Measurements from ENCODE around the gene NUB1. TPM values are rescaled to one million over a fixed set of nuclear protein-coding genes. Genes with fewer than 3 reads are reported as not detected.

NUB1 gene
- polyA plus RNA-seq, 3 donors, result 32.0 to 39.2 (median 37.2) TPM

DNA sequence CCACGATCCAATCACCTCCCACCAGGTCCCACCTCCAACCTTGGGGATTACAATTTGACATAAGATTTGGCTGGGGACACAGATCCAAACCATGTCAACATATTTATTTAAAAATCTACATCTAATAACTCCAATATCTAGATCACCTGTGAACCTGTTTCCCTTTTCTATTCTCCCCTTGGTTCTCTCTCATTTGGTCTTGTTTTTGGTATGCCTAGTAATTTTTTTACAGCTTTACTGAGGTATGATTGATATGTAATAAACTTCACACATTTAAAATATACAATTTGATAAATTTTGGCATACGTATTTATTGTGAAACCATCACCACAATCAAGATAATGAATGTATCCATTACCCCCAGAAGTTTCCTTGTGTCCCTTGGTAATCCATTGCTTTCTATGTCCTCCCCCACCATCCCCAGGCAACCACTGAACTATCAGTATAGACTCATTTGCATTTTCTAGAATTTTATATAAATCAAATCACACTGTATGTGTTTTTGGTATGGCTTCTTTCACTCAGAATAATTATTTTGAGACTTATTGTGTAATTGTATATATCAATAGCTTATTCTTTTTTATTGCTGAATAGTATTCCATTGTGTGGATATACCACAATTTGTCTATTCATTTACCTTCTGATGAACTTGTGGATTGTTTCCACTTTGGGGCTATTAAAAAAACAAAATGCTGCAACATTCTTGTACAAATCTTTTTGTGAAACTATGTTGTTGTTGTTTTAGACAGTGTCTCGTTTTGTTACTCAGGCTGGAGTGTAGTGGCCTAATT, 45.2 kb upstream of the NUB1 start:
- Histone ChIP-seq H3K4me2 (replicated peaks; ENCODE audit: extremely low read depth, low read length, poor library complexity, severe bottlenecking) (no peak overlapping the region), H3K4me1 (ENCODE audit: control insufficient read depth in 1 of 2, insufficient read depth in 2 of 2, low read length in 2 of 2) (no peaks in the 10 kb centered on the region), H3K9me3 (replicated peaks in 1 of 2; ENCODE audit: control insufficient read depth in 1 of 2, insufficient read depth in 1 of 2, low read length in 2 of 2) (peaks cover 2 to 4% of the 10 kb centered on the region in 2 donors), H4K20me1 (ENCODE audit: insufficient read depth, low read length) (no peaks in the 10 kb centered on the region), H3K9ac (ENCODE audit: insufficient read depth, low read length, poor library complexity, severe bottlenecking) (no peak overlapping the region), H3K36me3 (replicated peaks in 1 of 2; ENCODE audit: control insufficient read depth in 1 of 2, insufficient read depth in 2 of 2, low read length in 2 of 2) (no peaks in the 10 kb centered on the region), H2AFZ (ENCODE audit: insufficient read depth, low read depth, low read length, poor library complexity, severe bottlenecking) (no peak overlapping the region), H3K4me3 (replicated peaks in 1 of 3; ENCODE audit: low read depth in 2 of 3, low read length in 3 of 3) (no peak overlapping the region), H3K27me3 (ENCODE audit: control insufficient read depth in 2 of 2, insufficient read depth in 2 of 2, low read length in 2 of 2) (peaks cover 3 to 7% of the 10 kb centered on the region in 2 donors), H3K27ac (ENCODE audit: low read depth in 1 of 2, low read length in 2 of 2) (no peak overlapping the region), H3K79me2 (ENCODE audit: insufficient read depth, low read length) (no peaks in the 10 kb centered on the region)
- TF ChIP-seq, protein P1, sequence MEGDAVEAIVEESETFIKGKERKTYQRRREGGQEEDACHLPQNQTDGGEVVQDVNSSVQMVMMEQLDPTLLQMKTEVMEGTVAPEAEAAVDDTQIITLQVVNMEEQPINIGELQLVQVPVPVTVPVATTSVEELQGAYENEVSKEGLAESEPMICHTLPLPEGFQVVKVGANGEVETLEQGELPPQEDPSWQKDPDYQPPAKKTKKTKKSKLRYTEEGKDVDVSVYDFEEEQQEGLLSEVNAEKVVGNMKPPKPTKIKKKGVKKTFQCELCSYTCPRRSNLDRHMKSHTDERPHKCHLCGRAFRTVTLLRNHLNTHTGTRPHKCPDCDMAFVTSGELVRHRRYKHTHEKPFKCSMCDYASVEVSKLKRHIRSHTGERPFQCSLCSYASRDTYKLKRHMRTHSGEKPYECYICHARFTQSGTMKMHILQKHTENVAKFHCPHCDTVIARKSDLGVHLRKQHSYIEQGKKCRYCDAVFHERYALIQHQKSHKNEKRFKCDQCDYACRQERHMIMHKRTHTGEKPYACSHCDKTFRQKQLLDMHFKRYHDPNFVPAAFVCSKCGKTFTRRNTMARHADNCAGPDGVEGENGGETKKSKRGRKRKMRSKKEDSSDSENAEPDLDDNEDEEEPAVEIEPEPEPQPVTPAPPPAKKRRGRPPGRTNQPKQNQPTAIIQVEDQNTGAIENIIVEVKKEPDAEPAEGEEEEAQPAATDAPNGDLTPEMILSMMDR (IDR thresholded peaks at IDR 0.05), result no peak
- Mint-ChIP-seq H3K36me3 (no peaks in the 10 kb centered on the region), H3K9me3 (peaks cover 4 to 14% (median 10%) of the 10 kb centered on the region in 7 donors), H3K4me3 (peak overlapping the region in 1 of 2 donors; percentile 15), H3K4me1 (peaks cover 10% of the 10 kb centered on the region), H3K27me3 (ENCODE audit: low read depth in 3 of 3) (peaks cover 12 to 30% (median 17%) of the 10 kb centered on the region in 3 donors), H3K27ac (no peak overlapping the region)
- WGBS (ENCODE audit: insufficient coverage), result no CpG with 5 or more reads among the region's 3 CpGs
- DNase-seq, result no peak
- intact Hi-C loops (cut with micrococcal nuclease), result no loop called here

DNA sequence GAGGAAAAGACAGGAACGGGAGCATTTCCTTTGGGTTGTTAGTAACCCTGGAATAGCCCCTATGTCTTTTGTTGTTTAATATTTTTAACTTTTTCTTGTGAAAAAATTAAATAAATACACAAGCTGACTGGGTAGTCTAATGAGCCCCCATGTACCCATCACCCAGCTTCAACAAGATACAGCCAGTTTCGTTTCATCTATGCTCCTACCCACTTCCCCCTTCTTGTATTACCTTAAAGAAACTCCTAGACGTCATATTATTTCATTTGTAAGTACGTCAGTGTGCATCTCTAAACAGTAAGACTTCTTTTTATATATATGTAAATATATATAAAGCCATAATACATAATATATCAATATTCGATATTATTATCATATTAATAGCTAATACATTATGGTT, 42.8 kb upstream of the NUB1 start:
- H2AFZ ChIP-seq (ENCODE audit: insufficient read depth, low read depth, low read length, poor library complexity, severe bottlenecking), result no peak overlapping the region
- DNase-seq, result peak in 1 of 3 donors; percentile 13
- Mint-ChIP-seq H3K4me3 (no peak overlapping the region), H3K27ac (peak overlapping the region in 1 of 7 donors; percentile 26), H3K9me3 (peaks cover 4 to 16% (median 10%) of the 10 kb centered on the region in 7 donors), H3K27me3 (ENCODE audit: low read depth in 3 of 3) (peaks cover 26 to 35% (median 30%) of the 10 kb centered on the region in 3 donors), H3K4me1 (peaks cover 9% of the 10 kb centered on the region), H3K36me3 (no peaks in the 10 kb centered on the region)
- no peak overlapping the region for H3K9ac ChIP-seq (ENCODE audit: insufficient read depth, low read length, poor library complexity, severe bottlenecking)
- intact Hi-C loops (cut with micrococcal nuclease), result no loop called here
- H3K9me3 ChIP-seq (replicated peaks in 1 of 2; ENCODE audit: control insufficient read depth in 1 of 2, insufficient read depth in 1 of 2, low read length in 2 of 2), result peaks cover 2 to 4% of the 10 kb centered on the region in 2 donors
- TF ChIP-seq, protein P1 (IDR thresholded peaks at IDR 0.05), result no peak
- H4K20me1 ChIP-seq (ENCODE audit: insufficient read depth, low read length), result no peaks in the 10 kb centered on the region
- H3K4me3 ChIP-seq (replicated peaks in 1 of 3; ENCODE audit: low read depth in 2 of 3, low read length in 3 of 3), result no peak overlapping the region
- no peak overlapping the region for H3K4me2 ChIP-seq (replicated peaks; ENCODE audit: extremely low read depth, low read length, poor library complexity, severe bottlenecking)
- H3K4me1 ChIP-seq (ENCODE audit: control insufficient read depth in 1 of 2, insufficient read depth in 2 of 2, low read length in 2 of 2), result peaks cover 3 to 6% of the 10 kb centered on the region in 2 donors
- H3K27me3 ChIP-seq (ENCODE audit: control insufficient read depth in 2 of 2, insufficient read depth in 2 of 2, low read length in 2 of 2), result peaks cover 3 to 23% of the 10 kb centered on the region in 2 donors
- no peaks in the 10 kb centered on the region for H3K79me2 ChIP-seq (ENCODE audit: insufficient read depth, low read length)
- WGBS (ENCODE audit: insufficient coverage), result no CpG with 5 or more reads among the region's 5 CpGs
- H3K27ac ChIP-seq (ENCODE audit: low read depth in 1 of 2, low read length in 2 of 2), result no peak overlapping the region
- no peaks in the 10 kb centered on the region for H3K36me3 ChIP-seq (replicated peaks in 1 of 2; ENCODE audit: control insufficient read depth in 1 of 2, insufficient read depth in 2 of 2, low read length in 2 of 2)

Measured in CD14-positive monocyte (primary cell).